DMS 273 (cell line): ENCODE results near the gene SLC25A5.
A peak's percentile ranks its signal among the peaks of the same experiment; 100 is the strongest.
"Not testable (repeated sequence)": the region's sequence is repeated elsewhere in the genome, so short reads cannot be mapped to it uniquely, and the experiment has no call there.

Experiments
- DNase-seq: peaks from one replicate; lab custom pipeline; 2025; ENCODE audit not compliant: unreplicated experiment; lab: John Stamatoyannopoulos, UW

The SLC25A5 gene

GRCh38 chrX:119502727-119503483 is 34.7 kb downstream of the SLC25A5 start:
- DNase-seq, result no peak

- no peak for DNase-seq
These were observed 35.2 kb downstream of the SLC25A5 start for GRCh38 chrX:119503484-119503861.

GRCh38 chrX:119505145-119505544 is 36.9 kb downstream of the SLC25A5 start:
- DNase-seq, result not testable (repeated sequence)

GRCh38 chrX:119505945-119506344 is 37.7 kb downstream of the SLC25A5 start:
- no peak for DNase-seq

- DNase-seq, result no peak
These were observed 39.0 kb downstream of the SLC25A5 start for GRCh38 chrX:119507206-119507605.

GRCh38 chrX:119512146-119512800 is 44.0 kb downstream of the SLC25A5 start:
- DNase-seq, result peak; percentile 85

GRCh38 chrX:119516157-119516702 is 48.0 kb downstream of the SLC25A5 start:
- peak; percentile 87 for DNase-seq

- peak; percentile 72 for DNase-seq
These were observed 50.1 kb downstream of the SLC25A5 start for GRCh38 chrX:119518371-119518770.
